Cardiac muscle cell (in vitro differentiated cells and primary cell): ENCODE measurements around the gene PRRG2. TPM values are rescaled to one million over a fixed set of nuclear protein-coding genes. Genes with fewer than 3 reads are reported as not detected.

ENCODE experiments used
- DNase-seq, 2 donors: peaks; one replicate each; pipeline versions ENCODE4 v3.0.0 to v3.0.0-alpha.2; 2010 to 2017; ENCODE audit warnings: low read depth in 1 of 2, low spot score in 1 of 2
- H3K27ac ChIP-seq: fragments of 200-600 bp; sonication (generic); 2 replicates; pipeline ENCODE4 v1.5.1; 2016
- H3K27me3 ChIP-seq: fragments of 200-600 bp; sonication (generic); 2 replicates; pipeline ENCODE4 v1.6.0; 2016; ENCODE audit warnings: control low read depth
- H3K36me3 ChIP-seq: fragments of 200-600 bp; sonication (generic); 2 replicates; pipeline ENCODE4 v1.5.1; 2016; ENCODE audit warnings: control low read depth
- H3K4me1 ChIP-seq: fragments of 200-600 bp; sonication (generic); 2 replicates; pipeline ENCODE4 v1.8.1; 2017; ENCODE audit warnings: low read depth, mild to moderate bottlenecking, mixed run types
- H3K4me3 ChIP-seq: fragments of 200-600 bp; sonication (generic); 2 replicates; pipeline ENCODE4 v1.5.1; 2016; ENCODE audit warnings: mild to moderate bottlenecking
- H3K9me3 ChIP-seq: fragments of 200-600 bp; sonication (generic); 2 replicates; pipeline ENCODE4 v1.5.1; 2017; ENCODE audit warnings: low read depth, mild to moderate bottlenecking, control low read depth
- CTCF ChIP-seq: IDR thresholded peaks from 2 replicates; pipeline ENCODE4 v1.5.1; 2012; ENCODE audit warnings: low read depth, mild to moderate bottlenecking, low read length
- polyA plus RNA-seq: library from polyadenylated mRNA; unstranded; fragments of >200 nt; fragmentation: Nextera tagmentation; extraction: Ambion mirVana; gene quantifications from 2 replicates; pipeline ENCODE4 v1.2.1, GENCODE V29; 2016
- total RNA-seq: library from RNA; depleted of rRNA; stranded (reverse); fragments of >200 nt; gene quantifications from 2 replicates; pipeline ENCODE4 v1.2.3, GENCODE V29; 2016

PRRG2 gene
- total and polyA plus RNA-seq, 2 experiments from 2014 or later: 0.10 to 8.2 TPM

GRCh38 chr19:49605605-49606004 lies 24.5 kb downstream of the PRRG2 start:
- no peak for DNase-seq
- Histone ChIP-seq H3K4me1 (no peaks in the 10 kb centered on the region), H3K36me3 (peaks cover 38% of the 10 kb centered on the region), H3K4me3 (no peak overlapping the region), H3K9me3 (no peaks in the 10 kb centered on the region), H3K27me3 (no peaks in the 10 kb centered on the region), H3K27ac (no peak overlapping the region)
- no peak for TF ChIP-seq CTCF

GRCh38 chr19:49609499-49610092 lies 28.5 kb downstream of the PRRG2 start:
- Histone ChIP-seq H3K9me3 (no peaks in the 10 kb centered on the region), H3K36me3 (peaks cover 13% of the 10 kb centered on the region), H3K27ac (no peak overlapping the region), H3K4me3 (no peak overlapping the region), H3K4me1 (no peaks in the 10 kb centered on the region), H3K27me3 (no peaks in the 10 kb centered on the region)
- DNase-seq: no peak
- TF ChIP-seq CTCF: no peak

- Histone ChIP-seq H3K36me3 (peaks cover 22% of the 10 kb centered on the region), H3K4me3 (no peak overlapping the region), H3K27ac (no peak overlapping the region), H3K4me1 (no peaks in the 10 kb centered on the region), H3K9me3 (no peaks in the 10 kb centered on the region), H3K27me3 (no peaks in the 10 kb centered on the region)
- DNase-seq: no peak
- no peak for TF ChIP-seq CTCF
Observed at GRCh38 chr19:49613374-49613773, 32.3 kb downstream of the PRRG2 start.

- H3K36me3 ChIP-seq: peaks cover 22% of the 10 kb centered on the region
- no peak overlapping the region for H3K4me3 ChIP-seq
- no peaks in the 10 kb centered on the region for H3K27me3 ChIP-seq
- H3K27ac ChIP-seq: no peak overlapping the region
- DNase-seq: peak in 1 of 2 donors; percentile 68
- no peaks in the 10 kb centered on the region for H3K9me3 ChIP-seq
- H3K4me1 ChIP-seq: no peaks in the 10 kb centered on the region
- TF ChIP-seq CTCF: peak; percentile 20
Observed at GRCh38 chr19:49614096-49614833, 33.1 kb downstream of the PRRG2 start.

GRCh38 chr19:49615861-49616260 lies 34.7 kb downstream of the PRRG2 start:
- Histone ChIP-seq H3K36me3 (peaks cover 27% of the 10 kb centered on the region), H3K27me3 (no peaks in the 10 kb centered on the region)

More at GRCh38 chr19:49615861-49616260, 34.7 kb downstream of the PRRG2 start:
- H3K27ac ChIP-seq: no peak overlapping the region
- TF ChIP-seq CTCF: no peak
- no peak overlapping the region for H3K4me3 ChIP-seq
- H3K4me1 ChIP-seq: no peaks in the 10 kb centered on the region
- no peak for DNase-seq
- H3K9me3 ChIP-seq: no peaks in the 10 kb centered on the region
